GM21576 (cell line): ENCODE data around the gene PLEKHM3.
"Not testable (repeated sequence)": the region's sequence is repeated elsewhere in the genome, so short reads cannot be mapped to it uniquely, and the experiment has no call there.

Experiments used
- ATAC-seq: cut with Tn5 transposase; IDR thresholded peaks from one replicate; pipeline ENCODE4 v1.9.1; 2021; ENCODE audit warnings: mild to moderate bottlenecking, moderate library complexity; ENCODE audit not compliant: unreplicated experiment

The PLEKHM3 gene

DNA sequence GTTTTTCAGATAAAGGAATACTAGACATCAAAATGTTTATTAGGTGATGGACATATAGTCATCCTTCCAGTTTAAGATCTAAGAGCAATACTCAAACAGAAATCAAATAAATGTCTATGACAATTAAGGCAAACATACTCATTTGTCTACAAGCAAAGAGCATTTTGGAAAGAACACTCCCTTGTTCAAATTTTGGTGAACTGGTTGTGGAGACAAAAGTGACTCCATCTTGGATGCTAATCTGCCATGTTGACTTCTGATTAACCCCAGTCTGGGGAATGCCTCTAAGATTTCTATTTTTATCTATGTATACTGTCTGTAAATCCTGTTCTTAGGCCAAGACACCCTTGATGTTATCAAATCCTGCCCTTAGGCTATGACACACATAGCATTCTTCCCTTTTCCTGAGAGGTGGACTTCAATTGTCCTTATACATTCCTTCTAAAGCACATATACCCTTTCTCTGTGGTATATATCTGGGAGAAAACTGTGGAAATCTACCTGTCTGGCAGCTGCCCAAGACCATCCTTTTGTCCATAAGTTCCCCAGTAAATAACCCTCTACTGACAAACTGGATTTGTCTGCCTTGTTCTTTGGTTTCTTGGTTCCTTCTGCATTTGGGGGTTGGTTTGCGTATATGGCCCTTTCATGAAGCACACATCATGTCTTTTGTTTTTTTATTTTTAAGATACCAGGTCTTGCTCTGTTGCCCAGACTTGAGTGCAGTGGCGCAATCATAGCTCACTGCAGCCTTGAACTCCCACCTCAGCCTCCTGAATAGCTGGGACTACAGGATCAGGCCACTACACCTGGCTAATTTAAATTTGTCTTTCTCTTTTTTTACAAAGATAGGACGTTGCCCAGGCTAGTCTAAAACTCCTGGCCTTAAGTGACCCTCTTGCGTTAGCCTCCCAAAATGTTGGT is 12.5 kb upstream of the PLEKHM3 start:
- no peak for ATAC-seq

DNA sequence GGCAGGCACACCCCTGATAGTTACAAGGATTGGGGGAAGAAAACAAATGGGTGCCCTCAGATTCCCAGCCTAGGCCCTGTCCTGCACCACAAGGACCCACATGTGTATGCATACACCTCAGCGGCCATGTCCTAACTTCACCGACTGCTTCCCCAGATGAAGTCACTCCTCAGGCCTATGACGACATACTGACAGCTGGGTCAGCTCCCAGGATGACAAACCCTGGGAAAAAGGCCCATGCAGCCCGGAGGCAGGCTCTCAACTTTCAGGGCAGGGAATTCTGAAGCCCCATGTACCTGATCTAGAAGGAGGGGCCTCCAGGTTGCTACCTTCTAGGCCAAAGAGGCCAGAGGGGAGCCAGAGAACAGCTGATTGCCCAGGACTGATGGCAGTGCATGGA is 11.0 kb upstream of the PLEKHM3 start:
- ATAC-seq, result no peak

DNA sequence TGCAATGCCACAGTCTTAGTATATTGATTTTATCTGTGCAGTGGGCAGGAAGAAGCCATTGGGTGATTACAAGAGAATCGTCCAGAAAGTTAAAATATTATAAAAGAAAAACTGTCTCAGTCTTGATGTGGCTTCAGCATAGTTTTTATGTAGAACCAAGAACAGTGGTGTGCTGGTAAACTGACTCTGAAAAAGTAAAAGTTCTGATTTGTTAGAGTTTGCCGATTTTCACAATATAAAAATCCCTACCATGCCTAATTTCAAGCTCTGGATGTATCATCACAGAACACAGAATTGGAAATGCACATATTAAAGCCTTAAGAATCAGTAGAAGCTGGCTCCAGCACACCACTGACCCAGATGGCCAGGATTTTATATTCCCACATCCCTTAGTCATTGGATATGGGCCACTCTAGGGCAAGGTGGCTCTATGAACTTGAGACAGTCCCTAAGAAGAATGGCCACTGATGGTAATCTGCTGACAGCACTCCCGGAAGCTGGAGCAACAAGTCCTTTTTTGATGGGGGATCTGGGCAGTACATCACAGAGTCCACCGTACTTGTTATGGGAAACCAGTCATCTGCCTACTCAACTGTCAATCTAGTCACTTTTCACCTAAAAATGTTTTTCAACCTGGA is 9.3 kb upstream of the PLEKHM3 start:
- ATAC-seq, result no peak

DNA sequence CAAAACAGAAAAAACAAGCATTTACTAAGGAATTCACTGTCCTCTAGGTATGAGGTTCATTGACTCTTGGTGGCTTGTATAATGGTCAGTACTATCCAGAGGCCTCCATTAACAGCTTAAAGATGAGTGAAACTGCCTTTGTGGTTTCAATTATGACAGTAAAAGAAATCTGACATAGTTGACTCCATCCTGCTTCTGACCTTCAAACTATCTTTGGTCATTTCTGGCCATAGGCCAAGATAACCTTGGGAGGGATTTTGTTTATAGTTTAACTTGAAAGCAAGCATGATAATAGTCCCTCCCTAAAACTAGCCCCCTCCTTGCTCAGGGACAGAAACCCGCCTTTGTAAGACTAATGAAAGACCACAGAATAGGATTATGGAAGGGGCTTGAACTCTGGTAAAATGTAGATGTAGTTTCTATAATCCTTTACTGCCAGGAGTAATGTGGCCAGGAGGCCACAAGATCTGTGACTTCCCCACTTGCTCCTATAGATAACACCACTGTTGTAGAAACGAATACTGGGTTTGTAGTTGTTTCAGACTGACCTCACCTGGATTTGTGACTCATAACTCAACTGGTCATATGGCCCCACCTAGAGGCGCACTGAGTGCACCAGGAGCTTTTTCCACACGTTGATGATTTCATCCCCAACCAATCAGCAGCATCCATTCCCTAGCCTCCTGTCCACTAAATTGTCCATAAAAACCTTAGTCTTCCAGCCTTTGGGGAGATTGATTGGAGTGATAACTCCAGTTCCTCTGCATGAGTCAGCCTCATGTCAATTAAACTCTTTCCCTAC is 8.6 kb upstream of the PLEKHM3 start:
- ATAC-seq, result peak; percentile 89

DNA sequence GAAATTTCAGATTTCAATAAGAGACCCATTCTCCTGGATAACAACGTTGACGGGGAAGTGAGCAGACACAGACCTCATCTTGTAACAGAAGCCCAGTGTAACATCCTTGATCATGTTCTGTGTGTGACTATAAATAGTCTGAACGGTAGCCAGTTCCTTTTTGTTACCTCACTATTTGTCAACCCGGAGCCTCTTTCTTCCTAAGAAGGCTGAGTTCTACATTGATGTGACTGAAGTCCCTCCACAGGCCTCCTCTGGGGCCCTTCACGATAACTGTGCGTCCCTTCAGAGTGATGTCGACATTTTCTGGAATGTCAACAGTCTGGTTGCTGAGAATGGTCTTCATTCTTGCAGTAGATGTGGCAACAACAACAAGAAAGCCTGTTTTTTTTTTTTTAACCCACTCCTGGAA is 6.3 kb upstream of the PLEKHM3 start:
- ATAC-seq, result no peak

DNA sequence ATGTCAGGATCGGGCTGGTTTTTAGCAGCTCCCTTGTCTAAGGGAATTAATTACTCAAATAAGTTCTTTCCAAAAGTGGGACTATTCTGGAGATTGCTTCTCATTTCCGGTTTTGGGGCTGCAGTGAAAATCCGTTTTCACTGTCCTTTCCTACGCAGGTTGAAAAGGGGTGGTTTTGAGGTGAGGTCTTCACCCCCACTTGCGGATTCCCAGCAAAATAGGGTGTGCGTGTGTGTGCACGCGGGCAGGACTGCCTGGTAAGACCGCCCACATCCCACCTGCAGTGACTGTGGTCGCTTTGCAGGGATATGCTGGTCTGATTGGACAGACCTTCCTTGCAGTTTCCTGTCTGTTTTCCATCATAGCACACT is 472 bp upstream of the PLEKHM3 start:
- peak; percentile 18 for ATAC-seq

DNA sequence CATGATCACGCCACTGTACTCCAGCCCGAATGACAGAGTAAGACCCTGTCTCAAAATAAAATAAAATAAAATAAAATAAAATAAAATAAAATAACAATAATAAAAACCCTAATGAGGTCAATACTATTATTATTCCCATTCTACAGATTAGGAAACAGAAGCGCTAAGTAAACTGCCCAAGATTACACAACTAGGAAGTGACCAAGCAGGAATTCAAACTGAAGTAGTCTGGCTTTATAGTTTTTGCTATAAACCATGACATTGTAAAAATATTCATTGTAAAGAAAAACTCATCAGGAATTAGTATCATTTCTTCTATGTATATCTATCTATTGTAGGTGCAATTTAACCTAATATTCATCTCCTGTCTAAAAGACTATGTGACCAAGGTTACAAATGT is 1.2 kb downstream of the PLEKHM3 start:
- no peak for ATAC-seq

DNA sequence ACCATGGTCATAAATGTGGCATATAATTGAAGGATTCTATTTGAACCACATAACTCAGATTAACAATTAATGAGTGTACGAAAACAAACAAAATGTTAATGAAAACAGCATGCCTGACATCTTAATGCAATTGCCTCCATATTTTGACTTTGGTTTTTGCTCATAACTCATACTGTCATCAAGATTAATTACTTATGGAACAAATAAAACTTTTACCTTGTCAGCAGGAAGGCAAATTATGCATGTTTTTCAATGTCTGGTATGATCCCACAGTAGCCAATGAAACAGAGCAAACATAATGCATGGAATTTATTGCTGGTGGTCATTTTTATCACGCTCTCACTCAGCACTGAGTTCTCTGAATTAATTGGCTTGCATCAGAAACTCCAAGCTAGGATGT is 5.1 kb downstream of the PLEKHM3 start:
- no peak for ATAC-seq

DNA sequence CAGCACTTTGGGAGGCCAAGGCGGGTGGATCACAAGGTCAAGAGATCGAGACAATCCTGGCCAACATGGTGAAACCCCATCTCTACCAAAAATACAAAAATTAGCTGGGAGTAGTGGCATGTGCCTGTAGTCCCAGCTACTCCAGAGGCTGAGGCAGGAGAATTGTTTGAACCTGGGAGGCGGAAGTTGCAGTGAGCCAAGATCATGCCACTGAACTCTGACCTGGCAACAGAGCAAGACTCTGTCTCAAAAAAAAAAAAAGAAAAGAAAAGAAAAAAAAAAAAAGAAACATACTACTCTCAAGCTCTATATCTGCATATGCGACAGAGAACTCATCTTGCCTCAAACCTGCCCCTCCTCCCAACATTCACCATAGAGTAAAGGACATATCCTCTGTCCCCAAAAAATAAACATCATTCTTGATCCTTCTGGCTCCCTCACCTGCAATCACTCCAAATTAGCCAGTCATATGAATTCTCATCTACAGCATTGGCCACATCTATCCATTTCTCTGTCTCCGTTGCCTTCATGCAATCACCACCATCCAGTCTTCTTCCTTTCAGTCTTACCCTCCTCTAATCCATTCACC is 7.1 kb downstream of the PLEKHM3 start:
- not testable (repeated sequence) for ATAC-seq

DNA sequence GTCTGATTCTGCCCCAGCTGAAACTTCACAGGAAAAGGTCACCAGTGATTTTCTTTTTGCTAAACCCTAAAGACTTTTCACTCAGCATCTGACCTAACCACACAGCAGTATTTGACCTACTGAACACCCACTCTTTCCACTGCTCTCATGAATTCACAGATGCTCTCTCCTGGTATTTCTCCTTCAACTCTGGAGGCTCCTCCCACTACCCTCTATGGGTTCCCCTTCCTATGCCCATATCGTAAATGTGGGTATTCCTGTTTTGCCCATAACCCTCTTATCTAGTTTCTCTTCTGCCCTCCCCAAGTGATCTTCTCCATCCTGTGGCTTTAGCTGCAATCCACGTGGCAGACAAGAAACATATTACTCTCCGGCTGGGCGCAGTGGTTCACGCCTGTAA is 7.6 kb downstream of the PLEKHM3 start:
- ATAC-seq, result no peak

DNA sequence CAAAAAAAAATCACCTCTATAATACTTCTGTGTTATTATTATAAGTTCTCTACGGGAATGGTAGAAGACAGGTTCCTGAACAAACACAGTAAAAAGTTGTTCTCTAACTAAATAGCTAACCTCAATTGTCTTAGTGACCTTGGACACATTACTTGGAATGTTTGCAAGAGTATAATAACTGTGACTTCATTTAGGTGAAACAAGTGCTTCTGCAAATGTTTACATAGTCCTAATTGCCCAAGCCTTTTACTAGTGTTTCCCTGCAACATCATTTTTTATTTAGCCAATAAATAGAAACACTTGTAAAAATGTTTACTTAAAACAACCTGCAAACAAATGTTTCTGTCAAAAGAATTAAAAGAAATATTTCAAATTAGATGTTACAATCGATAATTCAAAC is 9.9 kb downstream of the PLEKHM3 start:
- ATAC-seq, result no peak

DNA sequence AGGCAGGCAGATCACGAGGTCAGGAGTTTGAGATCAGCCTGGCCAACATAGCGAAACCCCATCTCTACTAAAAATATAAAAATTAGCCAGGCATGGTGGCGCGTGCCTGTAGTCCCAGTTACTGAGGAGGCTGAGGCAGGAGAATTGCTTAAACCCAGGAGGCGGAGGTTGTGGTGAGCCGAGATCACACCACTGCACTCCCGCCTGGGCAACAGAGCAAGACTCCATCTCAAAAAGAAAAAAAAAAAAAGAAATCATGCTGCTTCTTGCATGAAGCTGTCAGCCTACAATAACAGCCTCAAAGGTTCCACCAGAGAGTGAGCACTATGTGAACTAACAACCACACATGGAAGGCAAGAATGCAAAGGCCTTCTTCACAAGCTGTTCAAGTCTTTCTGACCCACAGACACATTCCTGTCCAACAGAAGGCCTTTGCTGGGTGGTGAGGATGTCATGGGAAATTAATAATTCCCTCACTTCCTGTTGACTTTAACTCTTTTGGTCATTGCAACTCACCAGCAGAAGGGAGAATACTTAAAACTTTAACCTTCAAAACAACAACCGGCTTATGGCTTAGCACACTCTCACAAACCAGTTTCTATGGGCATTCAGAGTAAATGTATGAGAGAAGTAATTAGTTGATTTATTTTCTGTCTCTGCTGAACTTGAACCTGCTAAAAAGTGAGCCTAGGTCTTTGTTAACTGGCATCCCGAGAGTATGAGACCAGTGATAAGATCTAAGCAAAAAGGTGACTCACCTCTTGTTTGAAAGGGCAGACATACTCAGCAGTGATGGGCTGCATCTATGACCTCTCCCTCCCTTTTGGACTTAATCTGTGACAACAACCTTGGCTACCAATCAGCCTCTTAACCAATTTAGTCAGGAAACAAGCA is 11.8 kb downstream of the PLEKHM3 start:
- ATAC-seq, result no peak

DNA sequence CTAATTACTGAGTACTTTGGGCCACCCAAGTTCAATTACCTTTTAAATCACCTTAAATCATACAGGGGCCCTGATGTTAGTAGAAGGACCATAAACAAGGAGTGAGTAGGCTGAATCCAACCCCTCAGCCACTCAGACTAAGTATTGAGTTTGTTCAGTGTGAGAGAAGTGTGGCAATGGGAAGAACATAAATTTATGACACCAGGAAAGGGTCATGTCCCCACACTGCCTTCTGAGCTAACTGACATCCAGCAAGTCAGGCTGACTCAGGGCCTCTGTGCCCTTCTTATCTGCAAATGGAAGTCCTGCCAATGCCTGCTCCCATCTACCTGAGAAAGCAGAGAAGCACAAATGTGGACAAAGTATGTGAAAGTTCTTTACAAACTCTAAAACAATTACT is 12.9 kb downstream of the PLEKHM3 start:
- ATAC-seq, result no peak

DNA sequence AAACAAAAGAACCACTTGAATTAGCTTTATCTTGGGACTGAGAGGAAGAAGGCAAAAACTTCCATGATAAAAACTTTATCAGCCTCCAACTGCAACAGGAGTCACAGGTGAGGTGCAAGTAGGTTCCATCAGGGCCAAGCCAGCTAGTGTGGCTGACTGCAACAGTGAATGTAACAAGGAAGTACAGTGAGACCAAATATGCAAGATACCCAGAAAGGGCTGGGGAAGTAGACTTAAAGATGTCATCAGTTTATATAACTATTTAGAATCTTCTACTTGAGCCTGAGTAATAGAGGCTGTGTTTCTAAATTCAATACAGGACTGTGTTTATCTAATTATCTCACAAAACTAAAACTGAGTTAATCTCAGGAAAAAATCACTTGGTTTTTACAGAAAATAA is 14.8 kb downstream of the PLEKHM3 start:
- no peak for ATAC-seq

DNA sequence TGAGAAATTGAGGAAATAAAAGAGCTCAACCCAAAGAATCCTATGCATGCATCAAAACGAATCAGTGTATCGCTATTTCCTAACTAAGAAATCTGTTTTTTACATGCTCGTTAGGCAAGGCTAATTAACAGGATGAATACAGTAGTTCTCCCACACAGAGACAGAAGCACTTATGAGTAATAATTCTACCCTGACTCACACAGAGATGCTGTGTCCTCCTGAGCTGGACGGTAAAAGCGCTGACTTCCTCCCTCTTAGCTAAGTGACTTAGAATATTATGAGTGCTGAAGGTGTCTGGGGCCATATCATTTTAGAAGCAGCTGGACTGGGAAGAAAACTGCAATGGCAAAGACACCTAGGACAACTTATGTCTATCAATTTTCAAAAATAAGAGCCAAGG is 18.5 kb downstream of the PLEKHM3 start:
- no peak for ATAC-seq

DNA sequence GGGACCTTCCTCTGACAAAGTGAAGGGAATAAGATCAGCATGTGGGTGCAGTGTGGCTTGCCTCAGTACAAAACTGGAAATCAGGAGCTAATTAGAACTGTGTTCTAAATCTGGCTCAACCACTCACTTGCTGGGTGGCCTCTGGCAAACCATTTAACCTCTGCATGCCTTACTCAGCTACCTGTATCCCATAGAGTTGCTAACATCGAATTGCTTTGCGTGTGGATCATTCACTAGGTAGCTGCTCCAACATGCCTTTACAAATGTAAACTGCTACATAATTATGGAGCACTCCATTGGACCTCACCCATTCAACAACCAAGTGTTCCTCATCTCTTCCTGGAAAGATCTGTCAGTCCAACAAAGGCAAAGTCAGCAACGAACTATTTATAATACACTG is 19.0 kb downstream of the PLEKHM3 start:
- no peak for ATAC-seq

DNA sequence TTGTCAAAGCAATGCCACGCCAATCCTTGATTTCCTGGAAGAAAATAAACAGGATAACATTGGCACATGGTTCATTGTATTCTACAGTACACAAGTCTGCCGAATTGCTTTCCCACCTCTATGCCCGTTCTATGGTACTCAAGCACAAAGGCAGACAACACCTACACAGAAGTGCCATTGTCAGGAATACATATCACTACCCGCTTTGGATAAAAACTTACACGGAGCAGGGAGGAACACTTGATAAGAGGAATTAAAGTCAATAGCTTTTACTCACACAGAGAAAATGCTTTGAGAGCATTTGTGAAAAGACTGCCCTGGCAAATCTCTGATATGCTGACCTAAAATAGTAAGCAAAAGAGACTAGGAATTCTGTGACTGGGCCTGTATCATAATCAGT is 23.4 kb downstream of the PLEKHM3 start:
- ATAC-seq, result no peak

DNA sequence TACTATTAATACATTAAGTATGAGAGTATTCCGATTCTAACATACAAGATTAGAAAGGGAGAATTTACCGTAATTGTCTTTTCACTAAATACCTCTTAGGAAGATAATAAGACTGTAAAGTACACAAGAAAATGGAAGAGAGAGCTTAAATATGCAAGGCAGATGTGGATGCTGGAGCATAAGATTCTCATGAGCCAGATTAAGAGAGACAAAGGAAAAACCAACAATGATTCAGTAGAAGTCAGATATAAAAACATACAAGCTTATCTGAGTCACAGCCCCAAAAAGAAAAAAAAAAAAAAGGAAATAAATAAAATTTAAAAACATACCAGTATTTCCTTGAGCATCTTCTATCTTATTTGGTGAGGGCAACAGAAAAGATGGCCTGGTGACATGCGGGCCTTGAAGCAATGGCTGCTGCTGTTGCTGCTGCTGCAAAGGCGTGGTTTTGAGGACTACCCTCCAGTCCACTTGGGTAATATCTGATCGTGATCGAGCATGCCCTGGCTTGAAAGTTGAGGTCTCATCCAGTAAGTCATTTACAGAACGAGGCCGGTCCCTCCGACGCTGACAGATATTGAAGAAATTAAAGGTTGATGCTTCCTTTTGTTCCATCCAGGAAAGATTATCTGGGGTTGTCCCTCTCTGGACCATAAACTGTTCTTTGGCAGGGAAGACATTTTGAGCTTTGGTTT is 24.5 kb downstream of the PLEKHM3 start:
- no peak for ATAC-seq

DNA sequence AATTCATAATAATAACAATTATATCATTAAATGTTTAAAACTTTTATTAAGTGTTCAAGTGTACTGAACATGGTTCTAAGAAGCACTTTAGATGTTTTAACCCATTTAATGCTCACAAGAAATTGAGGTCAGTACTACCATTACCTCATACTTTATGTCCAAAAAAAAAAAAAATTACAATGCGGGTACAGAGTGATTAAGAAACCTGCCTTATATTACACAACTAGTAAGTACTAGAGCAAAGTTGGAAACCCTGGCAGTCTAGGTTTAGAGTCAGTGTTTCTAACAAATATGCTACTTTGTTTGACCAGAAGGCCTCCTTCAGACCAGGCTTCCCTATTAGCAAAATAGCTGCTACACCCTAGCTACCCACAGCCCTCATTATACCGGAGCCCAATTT is 28.5 kb downstream of the PLEKHM3 start:
- ATAC-seq, result no peak

DNA sequence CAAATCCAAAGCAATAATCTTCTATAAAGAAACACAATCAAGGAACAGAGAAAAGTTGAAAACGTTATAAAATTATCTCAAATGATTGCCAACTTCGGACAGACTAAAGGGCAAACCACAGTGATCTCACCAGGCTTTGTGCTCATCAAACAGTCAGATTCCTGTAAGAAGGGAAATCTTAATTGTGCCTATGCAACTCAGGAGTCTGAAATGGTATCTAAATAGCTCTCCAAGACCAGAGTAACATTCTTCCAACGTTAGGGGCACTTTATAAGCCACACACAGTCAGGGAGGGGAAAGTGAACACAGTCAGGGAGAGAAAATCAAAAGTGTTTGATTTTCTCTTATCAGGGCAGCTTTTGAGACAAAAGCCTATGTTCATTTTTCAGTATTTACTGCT is 29.4 kb downstream of the PLEKHM3 start:
- ATAC-seq, result no peak
